ENCODE measurements around the gene TASP1. TPM values are rescaled to one million over a fixed set of nuclear protein-coding genes. Genes with fewer than 3 reads are reported as not detected.
"Not testable (repeated sequence)": the region's sequence is repeated elsewhere in the genome, so short reads cannot be mapped to it uniquely, and the experiment has no call there.

Gene TASP1
- total RNA-seq, 4 donors from 2014 or later = 7.7 to 20.0 (median 8.7) TPM

DNA sequence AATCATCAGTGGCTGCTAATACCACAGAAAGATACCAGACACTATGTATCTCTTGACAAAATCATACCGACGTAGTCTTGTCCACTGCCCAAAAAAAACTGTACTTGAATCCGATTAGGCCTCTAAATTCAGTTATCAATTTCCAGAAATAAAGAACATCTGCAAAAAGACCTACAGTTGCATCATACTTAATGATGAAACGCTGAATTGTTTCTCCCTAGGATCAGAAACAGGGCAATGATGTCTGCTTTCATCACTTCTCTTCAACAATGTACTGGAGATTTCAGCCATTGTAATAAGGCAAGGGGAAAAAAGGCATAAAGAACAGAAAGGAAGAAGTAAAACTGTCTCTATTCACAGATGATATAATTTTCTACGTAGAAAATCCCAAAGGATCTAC is 152.0 kb downstream of the TASP1 start:
- WGBS, 2 donors = 74 to 99% methylated on average over 5 of the region's 5 CpGs
- TF ChIP-seq POLR2A (IDR thresholded peaks at IDR 0.05) = no peak
- TF ChIP-seq, protein P1, sequence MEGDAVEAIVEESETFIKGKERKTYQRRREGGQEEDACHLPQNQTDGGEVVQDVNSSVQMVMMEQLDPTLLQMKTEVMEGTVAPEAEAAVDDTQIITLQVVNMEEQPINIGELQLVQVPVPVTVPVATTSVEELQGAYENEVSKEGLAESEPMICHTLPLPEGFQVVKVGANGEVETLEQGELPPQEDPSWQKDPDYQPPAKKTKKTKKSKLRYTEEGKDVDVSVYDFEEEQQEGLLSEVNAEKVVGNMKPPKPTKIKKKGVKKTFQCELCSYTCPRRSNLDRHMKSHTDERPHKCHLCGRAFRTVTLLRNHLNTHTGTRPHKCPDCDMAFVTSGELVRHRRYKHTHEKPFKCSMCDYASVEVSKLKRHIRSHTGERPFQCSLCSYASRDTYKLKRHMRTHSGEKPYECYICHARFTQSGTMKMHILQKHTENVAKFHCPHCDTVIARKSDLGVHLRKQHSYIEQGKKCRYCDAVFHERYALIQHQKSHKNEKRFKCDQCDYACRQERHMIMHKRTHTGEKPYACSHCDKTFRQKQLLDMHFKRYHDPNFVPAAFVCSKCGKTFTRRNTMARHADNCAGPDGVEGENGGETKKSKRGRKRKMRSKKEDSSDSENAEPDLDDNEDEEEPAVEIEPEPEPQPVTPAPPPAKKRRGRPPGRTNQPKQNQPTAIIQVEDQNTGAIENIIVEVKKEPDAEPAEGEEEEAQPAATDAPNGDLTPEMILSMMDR (IDR thresholded peaks at IDR 0.05) = no peak

DNA sequence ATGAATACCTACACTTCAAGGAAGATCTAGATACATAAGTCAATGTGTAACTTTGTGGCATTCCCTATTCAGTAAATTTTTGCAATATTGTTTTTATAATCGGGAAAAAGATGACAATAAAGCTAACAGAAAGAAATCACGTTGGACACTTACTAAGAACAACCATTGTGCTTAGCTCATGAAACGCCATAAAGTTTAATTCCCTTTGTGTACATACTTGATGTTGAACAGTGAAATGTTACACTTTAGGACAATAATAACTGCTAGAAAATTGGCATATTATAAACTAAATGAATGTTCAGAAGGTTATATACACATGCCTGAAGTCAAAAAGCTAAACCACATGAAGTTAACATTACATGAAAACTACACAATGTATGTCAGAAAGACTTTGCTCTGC is 153.2 kb downstream of the TASP1 start:
- intact Hi-C loops (cut with DNase I) = no loop called here
- TF ChIP-seq POLR2A (IDR thresholded peaks at IDR 0.05) = no peak
- TF ChIP-seq, protein P1 (IDR thresholded peaks at IDR 0.05) = no peak
- no peak for DNase-seq
- H3K36me3 ChIP-seq = peaks cover 0 to 28% (median 0%) of the 10 kb centered on the region in 3 donors
- WGBS, 2 donors = 76 to 79% methylated on average over 3 of the region's 3 CpGs
- no peak overlapping the region for H3K27ac ChIP-seq
- H3K4me3 ChIP-seq = no peak overlapping the region
- no peaks in the 10 kb centered on the region for H3K27me3 ChIP-seq
- H3K9me3 ChIP-seq = no peaks in the 10 kb centered on the region
- no peaks in the 10 kb centered on the region for H3K4me1 ChIP-seq

More for the DNA sequence above, 152.0 kb downstream of the TASP1 start:
- Histone ChIP-seq H3K4me3 (no peak overlapping the region), H3K4me1 (peaks cover 0 to 6% (median 0%) of the 10 kb centered on the region in 3 donors), H3K27me3 (no peaks in the 10 kb centered on the region), H3K36me3 (peaks cover 0 to 17% (median 0%) of the 10 kb centered on the region in 3 donors), H3K27ac (no peak overlapping the region), H3K9me3 (no peaks in the 10 kb centered on the region)
- intact Hi-C loops (cut with DNase I) = no loop called here
- no peak for DNase-seq

DNA sequence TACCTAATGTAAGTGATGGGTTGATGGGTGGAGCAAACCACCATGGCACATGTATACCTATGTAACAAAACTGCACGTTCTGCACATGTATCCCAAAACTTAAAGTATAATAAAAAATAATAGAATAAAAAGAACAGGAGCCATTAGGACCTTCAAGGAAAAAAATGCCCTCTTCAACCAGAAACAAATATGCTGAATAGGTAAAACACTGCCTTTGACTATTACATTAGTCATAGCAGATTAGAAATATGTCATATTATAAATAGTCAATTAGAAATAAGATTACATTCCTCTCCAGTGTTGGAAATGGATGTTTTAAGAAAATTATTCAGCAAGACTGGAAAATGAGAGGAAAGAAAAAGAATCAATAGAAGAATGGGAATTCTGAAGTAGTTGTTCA is 153.7 kb downstream of the TASP1 start:
- WGBS, 2 donors = 84 to 100% methylated on average over 1 of the region's 1 CpG
- H3K27me3 ChIP-seq; H3K4me3 ChIP-seq; DNase-seq; H3K9me3 ChIP-seq; H3K27ac ChIP-seq; intact Hi-C loops (cut with DNase I); H3K4me1 ChIP-seq: not testable (repeated sequence)
- H3K36me3 ChIP-seq = peaks cover 0 to 34% (median 0%) of the 10 kb centered on the region in 3 donors

DNA sequence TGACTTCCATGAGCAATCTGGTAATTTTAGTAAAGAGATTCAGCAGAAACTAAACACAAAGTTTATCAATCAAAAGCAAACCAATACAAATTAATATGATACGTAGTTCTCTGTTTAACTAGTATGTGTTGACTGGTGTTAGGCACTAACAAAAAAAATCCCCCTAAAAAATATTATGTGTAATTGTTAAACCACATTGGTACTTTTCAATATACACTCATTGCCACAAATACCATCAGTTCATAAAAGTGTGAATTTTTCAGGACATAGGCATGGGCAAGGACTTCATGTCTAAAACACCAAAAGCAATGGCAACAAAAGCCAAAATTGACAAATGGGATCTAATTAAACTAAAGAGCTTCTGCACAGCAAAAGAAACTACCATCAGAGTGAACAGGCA is 155.3 kb downstream of the TASP1 start:
- H3K27me3 ChIP-seq; DNase-seq; intact Hi-C loops (cut with DNase I); H3K4me1 ChIP-seq; H3K27ac ChIP-seq; H3K9me3 ChIP-seq; H3K4me3 ChIP-seq: not testable (repeated sequence)
- peaks cover 0 to 44% (median 0%) of the 10 kb centered on the region in 3 donors for H3K36me3 ChIP-seq
- WGBS, 2 donors = 96 to 100% methylated on average over 1 of the region's 1 CpG

DNA sequence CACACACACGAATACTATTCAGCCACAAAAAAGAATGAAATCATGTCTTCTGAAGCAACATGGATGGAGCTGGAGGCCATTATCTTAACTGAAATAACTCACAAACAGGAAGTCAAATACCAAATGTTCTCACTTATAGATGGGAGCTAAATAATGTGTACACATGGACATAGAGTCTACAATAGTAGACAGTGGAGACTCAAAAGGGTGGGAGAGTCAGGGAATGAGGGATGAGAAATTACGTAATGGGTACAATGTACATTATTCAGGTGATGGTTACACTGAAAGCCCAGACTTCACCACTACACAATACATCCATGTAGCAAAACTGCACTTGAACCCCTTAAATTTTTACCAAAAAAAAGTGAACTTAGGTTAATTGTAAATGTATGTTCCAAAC is 160.4 kb downstream of the TASP1 start:
- WGBS, 2 donors = 87 to 96% methylated on average over 2 of the region's 2 CpGs
- Histone ChIP-seq H3K4me3 (no peak overlapping the region), H3K4me1 (no peaks in the 10 kb centered on the region), H3K36me3 (peaks cover 0 to 43% (median 0%) of the 10 kb centered on the region in 3 donors), H3K27me3 (no peaks in the 10 kb centered on the region), H3K27ac (no peak overlapping the region), H3K9me3 (no peaks in the 10 kb centered on the region)
- no peak for TF ChIP-seq POLR2A (IDR thresholded peaks at IDR 0.05)
- TF ChIP-seq, protein P1 (IDR thresholded peaks at IDR 0.05) = no peak
- intact Hi-C loops (cut with DNase I) = no loop called here
- DNase-seq = no peak

DNA sequence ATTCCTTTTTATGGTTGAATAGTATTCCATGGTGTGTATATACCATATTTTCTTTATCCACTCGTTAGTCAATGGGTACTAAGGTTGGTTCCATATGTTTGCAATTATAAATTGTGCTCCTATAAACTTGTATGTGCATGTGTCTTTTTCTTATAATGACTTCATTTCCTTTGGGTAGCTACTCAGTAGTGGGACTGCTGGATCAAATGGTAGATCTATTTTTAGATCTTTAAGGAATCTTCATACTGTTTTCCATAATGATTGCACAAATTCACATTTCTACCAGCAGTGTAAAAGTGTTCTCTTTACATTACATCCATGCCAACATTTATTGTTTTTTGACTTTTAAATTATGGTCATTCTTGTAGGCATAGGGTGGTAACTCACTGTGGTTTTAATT is 164.3 kb downstream of the TASP1 start:
- TF ChIP-seq POLR2A (IDR thresholded peaks at IDR 0.05) = no peak
- TF ChIP-seq, protein P1 (IDR thresholded peaks at IDR 0.05) = no peak
- intact Hi-C loops (cut with DNase I) = no loop called here

More for the DNA sequence above, 164.3 kb downstream of the TASP1 start:
- H3K27ac ChIP-seq = no peak overlapping the region
- H3K9me3 ChIP-seq = no peaks in the 10 kb centered on the region
- 85 to 100% methylated on average over 1 of the region's 1 CpG for WGBS, 2 donors
- no peaks in the 10 kb centered on the region for H3K27me3 ChIP-seq
- no peak for DNase-seq
- no peaks in the 10 kb centered on the region for H3K4me1 ChIP-seq
- H3K4me3 ChIP-seq = no peak overlapping the region
- peaks cover 0 to 7% (median 0%) of the 10 kb centered on the region in 3 donors for H3K36me3 ChIP-seq
